Neural cell (in vitro differentiated cells): ENCODE measurements around the gene SMARCA4. TPM values are rescaled to one million over a fixed set of nuclear protein-coding genes. Genes with fewer than 3 reads are reported as not detected.
"Not testable (repeated sequence)": the region's sequence is repeated elsewhere in the genome, so short reads cannot be mapped to it uniquely, and the experiment has no call there.

ENCODE experiments used
- H2AFZ ChIP-seq: fragments of 200-600, 300-800 bp; sonication (generic), shearing (Covaris generic); 2 replicates; pipeline ENCODE4 v1.6.0; 2014; ENCODE audit warnings: low read depth, mild to moderate bottlenecking, antibody characterized with exemption, low read length, moderate library complexity
- H3F3A ChIP-seq: fragments of 200-600 bp; shearing (Covaris generic); 2 replicates; pipeline ENCODE4 v1.6.1; 2016; ENCODE audit warnings: mild to moderate bottlenecking, moderate library complexity, mixed read lengths, antibody characterized with exemption, low read length; ENCODE audit not compliant: insufficient read depth, poor library complexity, severe bottlenecking
- H3K27ac ChIP-seq: fragments of 200-600, 300-800 bp; sonication (generic), shearing (Covaris generic); 2 replicates; pipeline ENCODE4 v1.5.1; 2014; ENCODE audit warnings: mild to moderate bottlenecking, low read length, moderate library complexity
- H3K27me3 ChIP-seq: fragments of 300-800, 200-600 bp; sonication (generic), shearing (Covaris generic); 2 replicates; pipeline ENCODE4 v1.6.0; 2014; ENCODE audit warnings: mild to moderate bottlenecking, low read depth, low read length, moderate library complexity; ENCODE audit not compliant: insufficient read depth
- H3K36me3 ChIP-seq: fragments of 300-800, 200-600 bp; sonication (generic), shearing (Covaris generic); 2 replicates; pipeline ENCODE4 v1.5.1; 2014; ENCODE audit warnings: mild to moderate bottlenecking, antibody characterized with exemption, low read length, moderate library complexity; ENCODE audit not compliant: insufficient read depth
- H3K4me2 ChIP-seq: fragments of 300-800, 200-600 bp; sonication (generic), shearing (Covaris generic); 2 replicates; pipeline ENCODE4 v1.6.0; 2014; ENCODE audit warnings: mild to moderate bottlenecking, low read length
- H3K4me3 ChIP-seq: fragments of 300-800, 200-600 bp; sonication (generic), shearing (Covaris generic); 2 replicates; pipeline ENCODE4 v1.5.1; 2014; ENCODE audit warnings: mild to moderate bottlenecking, low read length, moderate library complexity
- H3K79me2 ChIP-seq: fragments of 200-600 bp; shearing (Covaris generic); replicated peaks from 2 replicates; pipeline ENCODE4 v1.6.0; 2014; ENCODE audit warnings: mild to moderate bottlenecking, low read length, moderate library complexity; ENCODE audit not compliant: insufficient read depth
- H3K9ac ChIP-seq: fragments of 300-800, 200-600 bp; sonication (generic), shearing (Covaris generic); 2 replicates; pipeline ENCODE4 v1.6.1; 2016; ENCODE audit warnings: mild to moderate bottlenecking, low read length, mixed read lengths
- H3K9me2 ChIP-seq: fragments of 200-600 bp; shearing (Covaris generic); 2 replicates; pipeline ENCODE4 v1.6.1; 2016; ENCODE audit warnings: mild to moderate bottlenecking, low read length, mixed read lengths; ENCODE audit not compliant: insufficient read depth
- H3K9me3 ChIP-seq: fragments of 200-600, 300-800 bp; sonication (generic), shearing (Covaris generic); 2 replicates; pipeline ENCODE4 v1.6.1; 2016; ENCODE audit warnings: mild to moderate bottlenecking, mixed run types, low read length, moderate library complexity, mixed read lengths
- H4K20me1 ChIP-seq: fragments of 200-600 bp; shearing (Covaris generic); 2 replicates; pipeline ENCODE4 v1.6.1; 2016; ENCODE audit warnings: mild to moderate bottlenecking, mixed run types; ENCODE audit not compliant: insufficient read depth
- EP300 ChIP-seq: fragments of 450-650 bp; conservative IDR thresholded peaks from 2 replicates; pipeline ENCODE4 v1.6.1; 2014; ENCODE audit warnings: antibody characterized with exemption, mild to moderate bottlenecking, moderate library complexity; ENCODE audit not compliant: poor library complexity, severe bottlenecking
- EZH2 ChIP-seq: fragments of 200-600, 300-800 bp; shearing (Covaris generic), sonication (generic); IDR thresholded peaks from 2 replicates; pipeline ENCODE4 v1.6.1; 2014; ENCODE audit warnings: antibody characterized with exemption, low read length, borderline replicate concordance, mild to moderate bottlenecking; ENCODE audit not compliant: insufficient read depth, poor library complexity, severe bottlenecking
- MXI1 ChIP-seq: fragments of 450-650 bp; conservative IDR thresholded peaks from 2 replicates; pipeline ENCODE4 v1.6.1; 2014; ENCODE audit warnings: antibody characterized with exemption, mild to moderate bottlenecking; ENCODE audit not compliant: poor library complexity, severe bottlenecking
- POLR2AphosphoS5 ChIP-seq: IDR thresholded peaks from 2 replicates; pipeline ENCODE4 v1.6.1; 2012
- RAD21 ChIP-seq: fragments of 450-650 bp; conservative IDR thresholded peaks from 2 replicates; pipeline ENCODE4 v1.6.1; 2014; ENCODE audit warnings: antibody characterized with exemption, mild to moderate bottlenecking, moderate library complexity
- REST ChIP-seq: IDR thresholded peaks from 2 replicates; pipeline ENCODE4 v1.6.1; 2012; ENCODE audit warnings: borderline replicate concordance
- SMC3 ChIP-seq: fragments of 450-650 bp; conservative IDR thresholded peaks from 2 replicates; pipeline ENCODE4 v1.6.1; 2014; ENCODE audit warnings: antibody characterized with exemption, mild to moderate bottlenecking, moderate library complexity; ENCODE audit not compliant: poor library complexity
- TAF1 ChIP-seq: IDR thresholded peaks from 2 replicates; pipeline ENCODE4 v1.6.1; 2012; ENCODE audit warnings: low read depth
- polyA plus RNA-seq: library from polyadenylated mRNA; depleted of rRNA; stranded (reverse); fragments of >200 nt; gene quantifications from 2 replicates; pipeline ENCODE4 v1.2.3, GENCODE V29; 2014
- TF ChIP-seq, protein P1 (sequence below): fragments of 450-650 bp; IDR thresholded peaks from 2 replicates; pipeline ENCODE4 v1.5.1; 2014; ENCODE audit warnings: antibody characterized with exemption, mild to moderate bottlenecking, moderate library complexity; ENCODE audit not compliant: poor library complexity, severe bottlenecking

Gene SMARCA4
- polyA plus RNA-seq, 1 donor from 2014 or later, result 97.3 TPM

GRCh38 chr19:11070123-11070522, 109.3 kb downstream of the SMARCA4 start:
- Histone ChIP-seq H3K9me3 (no peaks in the 10 kb centered on the region), H3K36me3 (peaks cover 4% of the 10 kb centered on the region), H3K27ac (no peak overlapping the region), H2AFZ (no peak overlapping the region), H3K4me2 (no peak overlapping the region), H3F3A (no peaks in the 10 kb centered on the region), H3K4me3 (no peak overlapping the region), H3K79me2 (no peaks in the 10 kb centered on the region), H3K9me2 (no peaks in the 10 kb centered on the region), H3K27me3 (no peaks in the 10 kb centered on the region), H4K20me1 (no peaks in the 10 kb centered on the region), H3K9ac (no peak overlapping the region)
- TF ChIP-seq EZH2 (no peak), MXI1 (no peak), SMC3 (no peak), TAF1 (no peak), RAD21 (no peak), EP300 (no peak)
- TF ChIP-seq, protein P1, sequence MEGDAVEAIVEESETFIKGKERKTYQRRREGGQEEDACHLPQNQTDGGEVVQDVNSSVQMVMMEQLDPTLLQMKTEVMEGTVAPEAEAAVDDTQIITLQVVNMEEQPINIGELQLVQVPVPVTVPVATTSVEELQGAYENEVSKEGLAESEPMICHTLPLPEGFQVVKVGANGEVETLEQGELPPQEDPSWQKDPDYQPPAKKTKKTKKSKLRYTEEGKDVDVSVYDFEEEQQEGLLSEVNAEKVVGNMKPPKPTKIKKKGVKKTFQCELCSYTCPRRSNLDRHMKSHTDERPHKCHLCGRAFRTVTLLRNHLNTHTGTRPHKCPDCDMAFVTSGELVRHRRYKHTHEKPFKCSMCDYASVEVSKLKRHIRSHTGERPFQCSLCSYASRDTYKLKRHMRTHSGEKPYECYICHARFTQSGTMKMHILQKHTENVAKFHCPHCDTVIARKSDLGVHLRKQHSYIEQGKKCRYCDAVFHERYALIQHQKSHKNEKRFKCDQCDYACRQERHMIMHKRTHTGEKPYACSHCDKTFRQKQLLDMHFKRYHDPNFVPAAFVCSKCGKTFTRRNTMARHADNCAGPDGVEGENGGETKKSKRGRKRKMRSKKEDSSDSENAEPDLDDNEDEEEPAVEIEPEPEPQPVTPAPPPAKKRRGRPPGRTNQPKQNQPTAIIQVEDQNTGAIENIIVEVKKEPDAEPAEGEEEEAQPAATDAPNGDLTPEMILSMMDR, result no peak

DNA sequence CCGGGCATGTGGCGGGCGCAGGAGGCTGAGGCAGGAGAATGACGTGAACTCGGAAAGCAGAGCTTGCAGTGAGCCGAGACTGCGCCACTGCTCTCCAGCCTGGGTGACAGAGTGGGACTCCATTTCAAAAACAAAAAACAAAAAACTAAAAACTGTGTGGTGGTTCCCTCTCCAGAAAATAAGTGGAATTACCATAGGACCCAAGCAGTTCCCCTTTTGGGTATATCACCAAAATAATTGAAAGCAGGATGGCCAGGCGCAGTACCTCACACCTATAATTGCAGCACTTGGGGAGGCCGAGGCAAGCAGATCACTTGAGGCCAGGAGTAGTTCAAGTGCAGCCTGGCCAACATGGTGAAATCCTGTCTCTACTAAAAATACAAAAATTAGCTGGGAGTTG, 112.7 kb downstream of the SMARCA4 start:
- H3K9me2 ChIP-seq, result no peaks in the 10 kb centered on the region
- H3K9me3 ChIP-seq, result no peaks in the 10 kb centered on the region
- no peak overlapping the region for H2AFZ ChIP-seq
- H3F3A ChIP-seq, result no peaks in the 10 kb centered on the region
- H3K36me3 ChIP-seq, result no peaks in the 10 kb centered on the region
- TF ChIP-seq EZH2, result no peak
- TF ChIP-seq POLR2AphosphoS5, result no peak
- H3K9ac ChIP-seq, result no peak overlapping the region
- no peak overlapping the region for H3K4me2 ChIP-seq
- no peaks in the 10 kb centered on the region for H3K79me2 ChIP-seq
- H3K27ac ChIP-seq, result no peak overlapping the region
- H4K20me1 ChIP-seq, result no peaks in the 10 kb centered on the region
- no peaks in the 10 kb centered on the region for H3K27me3 ChIP-seq
- no peak overlapping the region for H3K4me3 ChIP-seq

DNA sequence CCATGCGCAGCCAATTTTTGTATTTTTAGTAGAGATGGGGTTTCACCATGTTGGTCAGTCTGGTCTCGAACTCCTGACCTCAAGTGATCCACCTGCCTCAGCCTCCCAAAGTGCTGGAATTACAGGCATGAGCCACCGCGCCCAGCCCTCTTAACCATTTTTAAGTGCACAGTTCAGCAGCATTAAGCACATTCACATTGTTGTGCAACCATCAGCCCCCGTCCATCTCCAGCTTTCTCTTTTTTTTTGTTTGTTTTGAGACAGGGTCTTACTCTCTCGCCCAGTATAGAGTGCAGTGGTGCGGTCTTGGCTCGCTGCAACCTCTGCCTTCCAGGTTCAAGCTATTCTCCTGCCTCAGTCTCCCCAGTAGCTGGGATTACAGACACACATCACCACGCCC, 116.0 kb downstream of the SMARCA4 start:
- H3K27me3 ChIP-seq, H3F3A ChIP-seq, H3K9ac ChIP-seq, H3K9me3 ChIP-seq, H3K36me3 ChIP-seq, H3K79me2 ChIP-seq, H3K9me2 ChIP-seq, H3K4me3 ChIP-seq, H2AFZ ChIP-seq, H3K27ac ChIP-seq, H3K4me2 ChIP-seq, H4K20me1 ChIP-seq: not testable (repeated sequence)

DNA sequence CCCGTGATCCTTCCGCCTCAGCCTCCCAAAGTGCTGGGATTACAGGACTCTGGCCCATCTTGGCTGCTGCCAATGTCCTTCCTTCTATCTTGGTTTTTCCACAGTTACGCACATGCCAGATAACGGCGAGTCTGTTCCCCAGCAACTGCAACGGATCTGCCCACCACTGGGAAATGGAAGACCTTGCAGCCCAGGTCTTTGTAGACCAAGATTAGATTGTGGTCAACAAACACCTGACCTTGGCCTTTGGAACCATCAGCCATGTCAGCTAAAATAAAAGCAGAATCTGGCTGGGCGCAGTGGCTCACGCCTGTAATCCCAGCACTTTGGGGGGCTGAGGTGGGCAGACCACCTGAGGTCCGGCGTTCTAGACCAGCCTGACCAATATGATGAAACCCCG, 118.1 kb downstream of the SMARCA4 start:
- no peaks in the 10 kb centered on the region for H4K20me1 ChIP-seq
- H3K4me3 ChIP-seq, result no peak overlapping the region
- H3K27ac ChIP-seq, result no peak overlapping the region
- no peak overlapping the region for H2AFZ ChIP-seq
- H3K36me3 ChIP-seq, result no peaks in the 10 kb centered on the region
- no peaks in the 10 kb centered on the region for H3K9me3 ChIP-seq
- no peak for TF ChIP-seq REST
- no peak for TF ChIP-seq TAF1
- no peak for TF ChIP-seq SMC3
- no peak for TF ChIP-seq POLR2AphosphoS5
- no peak for TF ChIP-seq RAD21
- TF ChIP-seq EZH2, result no peak
- TF ChIP-seq, protein P1, result no peak
- TF ChIP-seq MXI1, result no peak
- TF ChIP-seq EP300, result no peak
- H3K4me2 ChIP-seq, result no peak overlapping the region
- no peak overlapping the region for H3K9ac ChIP-seq
- no peaks in the 10 kb centered on the region for H3K27me3 ChIP-seq
- no peaks in the 10 kb centered on the region for H3K9me2 ChIP-seq
- H3K79me2 ChIP-seq, result no peaks in the 10 kb centered on the region
- no peaks in the 10 kb centered on the region for H3F3A ChIP-seq
